T-helper 2 cell treated with Interferon-gamma antibody and Interleukin-4, amounts not matched to agents 100 ng/mL and 5 ng/mL, for 36 hours (primary cell): ENCODE data around the gene C3orf62. TPM values are rescaled to one million over a fixed set of nuclear protein-coding genes. Genes with fewer than 3 reads are reported as not detected.
"Not testable (repeated sequence)": the region's sequence is repeated elsewhere in the genome, so short reads cannot be mapped to it uniquely, and the experiment has no call there.

Source experiments
- intact Hi-C: fragments of 100-400 bp; cut with micrococcal nuclease; formaldehyde crosslinking; loops from one replicate; pipeline ENCODE4 v1.15.1; 2023
- total RNA-seq: library from RNA; stranded (reverse); gene quantifications from 2 replicates; pipeline ENCODE4 v1.2.3, GENCODE V29; 2022

Gene C3orf62
- total RNA-seq, 1 donor from 2014 or later = 11.6 TPM

DNA sequence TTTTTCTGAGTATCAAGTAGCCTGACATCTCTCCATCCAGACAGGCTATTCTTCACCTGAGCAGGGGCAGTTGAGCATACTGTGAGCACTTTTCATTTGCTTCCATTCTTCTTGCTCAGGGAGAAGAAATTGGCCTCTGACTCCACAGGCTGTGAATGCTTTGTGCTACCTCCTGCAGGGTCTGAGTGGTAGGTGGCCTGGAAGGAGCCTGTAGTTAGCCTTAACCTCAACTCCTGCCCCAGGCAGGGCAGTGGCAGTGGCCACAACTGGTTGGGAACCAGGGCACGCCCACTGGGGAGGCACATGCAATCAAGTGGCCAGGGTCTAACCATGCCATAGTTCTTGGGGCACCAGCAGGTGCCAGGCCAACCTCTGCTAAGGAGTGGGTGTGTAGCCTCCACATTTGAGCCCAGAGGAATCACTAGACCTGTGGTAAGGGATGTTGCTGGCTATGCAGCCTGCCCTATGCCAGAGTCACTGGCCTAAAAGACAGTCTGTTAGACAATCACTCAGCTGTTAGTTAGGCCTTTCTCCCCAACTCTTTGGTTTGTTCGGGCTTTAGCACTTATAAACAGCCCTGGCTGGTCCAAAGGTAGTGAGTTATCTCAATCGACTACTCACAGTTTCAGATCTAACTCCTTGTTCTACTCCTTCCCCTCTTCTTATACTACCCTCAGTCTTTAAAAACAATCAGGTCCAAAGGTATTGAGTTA is 7.4 kb downstream of the C3orf62 start:
- intact Hi-C loops = no loop called here

DNA sequence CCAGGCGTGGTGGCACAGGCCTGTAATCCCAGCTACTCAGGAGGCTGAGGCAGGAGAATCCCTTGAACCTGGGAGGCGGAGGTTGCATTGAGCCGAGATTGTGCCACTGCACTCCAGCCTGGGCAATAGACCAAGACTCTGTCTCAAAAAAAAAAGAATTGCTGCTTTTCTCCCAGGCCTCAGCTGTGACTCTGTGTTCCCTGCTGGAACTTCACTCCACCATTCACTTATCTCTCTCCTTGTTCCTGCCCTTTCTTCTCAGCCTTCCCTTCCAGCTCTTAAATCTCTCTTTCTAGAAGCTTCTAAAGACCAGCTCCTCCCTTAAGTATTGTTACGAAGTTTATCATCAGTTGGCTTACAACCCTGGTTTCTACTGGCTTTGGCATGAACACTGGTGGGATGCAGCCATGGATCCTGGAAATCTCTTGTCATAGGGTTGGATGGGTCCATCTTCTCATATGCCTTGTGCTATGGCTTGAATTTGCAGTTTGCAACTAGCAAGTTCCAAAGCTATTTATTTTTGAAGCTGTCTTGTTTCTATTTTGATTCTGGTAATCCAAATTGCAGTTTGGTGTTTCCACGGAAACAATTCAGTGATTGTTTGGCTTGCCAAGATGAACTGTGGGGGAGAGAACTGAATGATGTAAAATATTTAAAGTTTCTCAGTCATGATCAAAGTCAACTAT is 10.5 kb downstream of the C3orf62 start:
- intact Hi-C loops = no loop called here

DNA sequence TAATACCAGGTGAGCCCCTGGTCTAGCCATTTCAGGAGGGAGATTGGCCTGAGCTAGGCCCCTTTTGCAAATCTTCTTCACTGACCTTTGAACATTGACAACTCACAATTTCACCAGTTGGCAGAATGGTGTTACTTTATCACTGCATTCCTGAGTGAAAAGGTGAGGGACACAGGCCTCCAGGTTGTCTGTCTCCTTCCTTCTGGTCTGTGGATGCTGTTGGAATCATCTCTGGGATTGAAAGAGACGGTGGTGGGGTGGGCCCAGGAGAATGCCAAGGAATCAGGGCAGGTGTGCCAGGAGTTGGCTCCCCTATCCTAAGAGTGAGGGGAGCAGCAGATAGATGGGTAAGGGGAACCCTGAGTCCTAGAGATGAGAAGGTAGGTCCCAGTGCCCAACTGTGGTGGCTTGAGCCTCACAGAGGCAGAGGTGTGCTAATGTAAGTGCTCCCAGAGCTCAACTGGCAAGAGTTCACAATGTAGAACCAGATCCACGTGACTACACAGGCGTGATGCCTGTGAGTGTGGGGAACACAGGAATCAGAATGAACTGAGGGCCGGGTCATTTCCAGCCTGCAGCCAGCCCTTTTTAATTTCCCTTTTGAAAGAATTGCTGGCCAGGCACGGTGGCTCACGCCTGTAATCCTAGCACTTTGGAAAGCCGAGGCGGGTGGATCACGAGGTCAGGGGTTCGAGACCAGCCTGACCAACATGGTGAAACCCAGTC is 11.2 kb downstream of the C3orf62 start:
- intact Hi-C loops = no loop called here

DNA sequence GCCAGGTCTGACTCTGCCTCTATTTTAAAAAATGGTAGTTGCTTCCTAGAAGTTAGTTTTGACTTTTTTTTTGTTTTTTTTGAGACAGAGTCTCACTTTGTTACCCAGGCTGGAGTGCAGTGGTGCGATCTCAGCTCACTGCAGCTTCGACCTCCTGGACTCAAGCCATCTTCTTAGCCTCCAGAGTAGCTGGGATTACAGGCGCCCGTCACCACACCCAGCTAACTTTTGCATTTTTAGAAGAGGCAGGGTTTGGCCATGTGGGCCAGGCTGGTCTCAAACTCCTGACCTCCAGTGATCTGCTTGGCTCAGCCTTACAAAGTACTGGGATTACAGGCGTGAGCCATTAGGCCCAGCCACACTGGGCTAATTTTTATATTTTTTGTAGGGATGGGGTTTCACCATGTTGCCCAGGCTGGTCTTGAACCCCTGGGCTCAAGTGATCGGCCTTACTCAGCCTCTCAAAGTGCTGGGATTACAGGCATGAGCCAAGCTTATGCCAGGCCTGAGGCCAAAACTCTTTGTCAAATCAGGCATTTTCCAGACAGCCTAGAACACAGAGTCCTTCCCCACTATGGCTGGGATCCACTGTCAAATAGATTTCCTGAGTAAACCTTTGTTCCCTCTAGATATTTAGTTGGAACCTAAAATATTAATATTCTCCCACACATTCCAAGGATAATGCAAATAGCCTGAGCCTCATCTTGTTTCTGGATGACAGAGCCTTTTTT is 13.7 kb downstream of the C3orf62 start:
- intact Hi-C loops = no loop called here

DNA sequence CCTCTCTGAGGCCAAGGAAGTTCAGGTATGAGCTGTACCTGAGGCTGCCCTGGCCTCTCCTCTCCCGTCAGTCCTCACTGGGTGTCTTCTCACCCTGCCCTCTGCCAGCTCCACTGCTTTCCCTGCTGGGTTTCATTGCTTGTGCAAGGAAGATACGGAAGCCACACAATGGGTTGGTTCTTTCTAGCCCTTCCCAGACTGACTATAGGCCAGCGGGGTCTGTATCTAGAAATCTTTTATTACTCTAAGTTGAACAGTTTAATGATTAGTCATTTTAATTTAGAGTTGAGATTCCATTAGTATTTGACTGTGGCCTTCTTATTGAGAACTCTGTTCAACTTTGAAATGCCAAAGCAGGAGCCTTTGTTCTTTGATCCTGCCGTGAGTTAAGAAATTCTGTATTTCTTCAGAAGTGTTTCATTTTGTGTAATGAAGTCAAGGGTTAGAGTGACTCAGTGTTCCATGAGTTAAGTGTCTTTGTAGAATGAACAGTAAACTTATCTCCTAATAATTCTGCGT is 16.2 kb downstream of the C3orf62 start:
- intact Hi-C loops = no loop called here

DNA sequence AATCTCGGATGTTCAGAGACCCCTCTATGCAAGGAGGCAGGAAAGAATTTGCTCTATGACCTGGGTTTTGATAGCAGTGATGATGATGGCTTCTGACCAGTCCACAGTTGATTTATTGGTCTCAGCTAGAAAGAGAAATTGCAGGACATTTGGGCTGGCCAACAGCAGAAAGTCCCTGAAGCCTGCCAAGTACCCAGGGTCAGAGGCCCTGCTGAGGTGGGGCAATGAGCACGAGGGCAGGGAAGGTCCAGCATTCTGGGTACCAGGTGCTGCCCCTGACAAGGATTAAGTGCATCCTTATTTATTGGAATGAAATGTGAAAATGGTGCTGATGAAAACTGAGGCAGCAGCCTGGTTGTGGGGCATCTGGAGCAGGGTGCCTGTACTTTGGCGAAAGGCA is 19.8 kb downstream of the C3orf62 start:
- intact Hi-C loops = no loop called here

GRCh38 chr3:49255718-49256511 is 21.1 kb downstream of the C3orf62 start:
- intact Hi-C loops = no loop called here

GRCh38 chr3:49255112-49255511 is 21.9 kb downstream of the C3orf62 start:
- intact Hi-C loops = no loop called here

DNA sequence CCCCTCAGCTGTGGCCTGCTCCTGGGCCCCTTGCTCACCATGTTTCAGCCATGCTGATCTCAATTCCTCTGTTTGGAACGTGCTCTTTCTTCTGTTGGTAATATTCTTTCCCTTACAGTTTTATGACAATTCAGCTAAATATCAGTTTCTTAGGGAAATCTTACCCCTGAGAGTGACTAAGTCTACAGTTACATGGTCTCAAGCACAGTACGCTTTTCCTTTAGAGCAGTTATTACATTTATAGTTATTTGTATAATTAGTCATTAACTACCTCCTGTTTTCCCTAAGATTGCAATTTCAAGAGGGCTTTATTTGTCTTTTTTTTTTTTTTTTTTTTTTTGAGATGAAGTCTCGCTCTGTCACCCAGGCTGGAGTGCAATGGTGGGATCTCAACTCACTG is 23.5 kb downstream of the C3orf62 start:
- intact Hi-C loops = no loop called here

DNA sequence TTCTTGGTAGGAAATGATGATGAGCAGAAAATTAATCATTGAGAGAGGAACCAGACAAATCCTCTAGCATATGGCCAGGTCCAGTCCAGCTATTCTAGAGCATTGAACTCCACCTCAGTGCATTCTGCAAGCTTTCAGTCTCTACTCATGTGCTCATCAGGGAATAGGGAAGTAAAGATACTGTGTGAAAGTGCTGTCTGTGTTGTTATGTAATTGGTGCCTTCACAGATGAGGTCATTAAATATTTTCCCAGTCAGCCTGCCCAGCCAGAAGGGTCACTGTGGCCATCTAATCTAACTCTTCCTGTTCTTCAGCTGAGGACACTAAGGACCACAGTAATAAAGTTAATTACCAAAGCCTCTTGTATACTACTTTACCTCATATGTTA is 28.2 kb downstream of the C3orf62 start:
- intact Hi-C loops = no loop called here

GRCh38 chr3:49244581-49245205 is 32.3 kb downstream of the C3orf62 start:
- intact Hi-C loops = no loop called here

DNA sequence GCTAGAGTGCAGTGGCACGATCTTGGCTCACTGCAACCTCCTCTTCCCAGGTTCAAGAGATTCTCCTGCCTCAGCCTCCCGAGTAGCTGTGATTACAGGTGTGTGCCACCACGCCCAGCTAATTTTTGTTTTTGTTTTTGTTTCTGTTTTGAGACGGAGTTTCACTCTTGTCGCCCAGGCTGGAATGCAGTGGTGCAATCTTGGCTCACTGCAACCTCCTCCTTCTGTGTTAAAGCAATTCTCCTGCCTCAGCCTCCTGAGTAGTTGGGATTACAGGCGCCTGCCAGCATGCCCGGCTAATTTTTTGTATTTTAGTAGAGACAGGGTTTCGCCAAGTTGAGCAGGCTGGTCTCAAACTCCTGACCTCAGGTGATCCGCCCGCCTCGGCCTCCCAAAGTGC is 36.9 kb downstream of the C3orf62 start:
- intact Hi-C loops = not testable (repeated sequence)

GRCh38 chr3:49238274-49239127 is 38.5 kb downstream of the C3orf62 start:
- intact Hi-C loops = no loop called here

GRCh38 chr3:49237344-49237743 is 39.7 kb downstream of the C3orf62 start:
- intact Hi-C loops = no loop called here

DNA sequence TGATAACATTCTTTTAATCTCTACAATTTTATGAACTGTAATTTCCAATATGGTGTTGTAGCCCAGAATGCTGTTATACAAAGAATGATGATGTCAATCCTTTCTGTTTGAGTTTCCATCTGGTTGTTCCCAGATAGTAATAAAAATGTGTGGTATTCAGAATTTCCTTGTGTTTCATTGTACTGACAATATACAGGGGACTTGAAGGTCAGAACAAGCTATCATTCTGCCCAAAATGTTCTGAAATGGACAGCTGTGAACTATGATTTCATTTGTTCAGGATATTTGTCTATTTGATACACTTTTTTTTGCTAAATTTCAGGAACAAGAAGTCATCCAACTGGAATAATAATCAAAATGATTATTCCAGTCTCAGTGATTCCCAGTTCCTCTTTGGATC is 40.8 kb downstream of the C3orf62 start:
- intact Hi-C loops = no loop called here

GRCh38 chr3:49228817-49229216 is 48.2 kb downstream of the C3orf62 start:
- intact Hi-C loops = not testable (repeated sequence)

GRCh38 chr3:49222002-49222401 is 55.0 kb downstream of the C3orf62 start:
- intact Hi-C loops = no loop called here

DNA sequence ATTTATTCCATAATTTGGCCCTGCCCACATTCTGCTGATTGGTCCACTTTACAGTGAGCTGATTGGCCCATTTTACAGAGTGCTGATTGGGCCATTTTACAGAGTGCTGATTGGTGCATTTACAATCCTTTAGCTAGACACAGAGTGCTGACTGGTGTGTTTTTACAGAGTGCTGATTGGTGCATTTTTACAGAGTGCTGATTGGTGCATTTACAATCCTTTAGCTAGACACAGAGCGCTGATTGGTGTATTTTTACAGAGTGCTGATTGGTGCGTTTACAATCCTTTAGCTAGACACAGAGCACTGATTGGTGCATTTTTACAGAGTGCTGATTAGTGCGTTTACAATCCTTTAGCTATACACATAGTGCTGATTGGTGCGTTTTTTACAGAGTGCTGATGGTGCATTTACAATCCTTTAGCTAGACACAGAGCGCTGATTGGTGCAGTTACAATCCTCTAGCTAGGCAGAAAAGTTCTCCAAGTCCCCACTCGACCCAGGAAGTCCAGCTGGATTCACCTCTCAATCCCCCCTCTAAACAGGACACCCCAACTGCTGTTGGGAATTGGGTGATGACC is 56.0 kb downstream of the C3orf62 start:
- intact Hi-C loops = not testable (repeated sequence)

DNA sequence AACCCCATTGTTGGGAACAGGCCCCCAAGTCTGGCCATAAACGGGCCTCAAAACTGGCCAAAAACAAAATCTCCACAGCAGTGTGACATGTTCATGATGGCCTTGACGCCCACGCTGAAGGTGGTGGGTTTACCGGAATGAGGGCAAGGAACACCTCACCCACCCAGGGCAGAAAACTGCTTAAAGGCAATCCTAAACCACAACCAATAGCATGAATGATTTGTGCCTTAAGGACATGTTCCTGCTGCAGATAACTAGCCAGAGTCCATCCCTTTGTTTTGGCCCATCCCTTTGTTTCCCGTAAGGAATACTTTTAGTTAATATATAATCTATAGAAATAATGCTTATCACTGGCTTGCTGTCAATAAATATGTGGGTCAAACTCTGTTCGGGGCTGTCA is 57.9 kb downstream of the C3orf62 start:
- intact Hi-C loops = no loop called here
